ENCODE results near the gene TIMM8A. TPM values are rescaled to one million over a fixed set of nuclear protein-coding genes. Genes with fewer than 3 reads are reported as not detected.

TIMM8A gene
- 5.9 TPM for total RNA-seq

GRCh38 chrX:101348452-101349192, at the start of gene TIMM8A:
Gene TIMM8A, minus strand, starts transcription at chrX:101348742. Its CDS starts 78 bp downstream, at chrX:101348664.

GRCh38 chrX:101390664-101391525, 42.4 kb upstream of the TIMM8A start, which contains the start of gene RPL36A:
Gene RPL36A, plus strand, starts transcription at chrX:101391011. Its CDS starts 33 bp downstream, at chrX:101391044.

GRCh38 chrX:101385795-101386541, 37.4 kb upstream of the TIMM8A start, which contains the start of gene BTK:
Gene BTK, minus strand, starts transcription at chrX:101386191. Its CDS starts 10,907 bp downstream, at chrX:101375284.

Small RNA genes lying within 50 kb of the gene (small RNA-seq; reads per million reads assigned to genes)
- not detected for gene RNU6-934P (ENCODE audit: low replicate concordance)

Other genes starting within 250 kb of the TIMM8A start
- 8.5 TPM for gene DRP2, start 129.0 kb downstream of the TIMM8A start, total RNA-seq
- gene TAF7L, start 57.4 kb downstream of the TIMM8A start, total RNA-seq: 0.31 TPM
- 0.94 TPM for gene BTK, start 37.4 kb upstream of the TIMM8A start, total RNA-seq
- 244 TPM for gene RPL36A, start 42.3 kb upstream of the TIMM8A start, total RNA-seq
- 24.4 TPM for gene GLA, start 59.2 kb upstream of the TIMM8A start, total RNA-seq
- gene HNRNPH2, start 59.5 kb upstream of the TIMM8A start, total RNA-seq: 68.2 TPM
- 32.9 TPM for gene ARMCX4, start 136.7 kb upstream of the TIMM8A start, total RNA-seq
- gene ARMCX1, start 201.8 kb upstream of the TIMM8A start, total RNA-seq: 71.4 TPM

All from parietal lobe (tissue), 2 donors.